Heart left ventricle (tissue), 16 donors: ENCODE results near the gene C1orf35. TPM values are rescaled to one million over a fixed set of nuclear protein-coding genes. Genes with fewer than 3 reads are reported as not detected.

ENCODE experiments used
- ATAC-seq, 4 donors: fragments of 200-7000 bp; cut with Tn5 transposase; one replicate each; pipeline ENCODE4 v1.9.1; 2020 to 2022; ENCODE audit warnings: moderate library complexity in 4 of 4, mild to moderate bottlenecking in 3 of 4, moderate number of reproducible peaks in 1 of 4
- DNase-seq, 5 donors: peaks; one replicate each; pipeline ENCODE4 v3.0.0-alpha.2; 2020
- H3K27ac ChIP-seq, 12 donors: fragments of 200-600 bp; sonication (generic) in 4 of 12; one replicate each; pipeline versions ENCODE4 v1.5.0 to v1.8.0; 2016 to 2022; ENCODE audit warnings: mild to moderate bottlenecking in 2 of 12
- H3K27me3 ChIP-seq, 9 donors: fragments of 200-600 bp; sonication (generic) in 2 of 9; one replicate each; pipeline versions ENCODE4 v1.5.1 to v1.8.0; 2016 to 2022; ENCODE audit warnings: mild to moderate bottlenecking in 3 of 9
- H3K36me3 ChIP-seq, 9 donors: fragments of 200-600 bp; sonication (generic) in 2 of 9; one replicate each; pipeline versions ENCODE4 v1.5.0 to v1.8.0; 2018 to 2022; ENCODE audit warnings: mild to moderate bottlenecking in 2 of 9
- H3K4me1 ChIP-seq, 12 donors: fragments of 200-600 bp; sonication (generic) in 4 of 12; one replicate each; pipeline versions ENCODE4 v1.5.0 to v1.8.0; 2016 to 2022; ENCODE audit warnings: mild to moderate bottlenecking in 3 of 12
- H3K4me3 ChIP-seq, 12 donors: fragments of 200-600 bp; sonication (generic) in 4 of 12; one replicate each; pipeline versions ENCODE4 v1.5.0 to v1.8.0; 2017 to 2022; ENCODE audit warnings: mild to moderate bottlenecking in 9 of 12, moderate library complexity in 4 of 12
- H3K9me3 ChIP-seq, 12 donors: fragments of 200-600 bp; sonication (generic) in 4 of 12; one replicate each; pipeline versions ENCODE4 v1.5.0 to v1.8.0; 2016 to 2022; ENCODE audit warnings: mild to moderate bottlenecking in 1 of 12
- CTCF ChIP-seq, 12 donors: fragments of 200-600 bp; sonication (generic) in 4 of 12; IDR thresholded peaks; one replicate each; pipeline versions ENCODE4 v1.5.0 to v1.8.0; 2018 to 2022; ENCODE audit warnings: antibody characterized with exemption in 12 of 12, mild to moderate bottlenecking in 5 of 12
- POLR2A ChIP-seq, 2 donors: fragments of 450-650 bp; IDR thresholded peaks; one replicate each; pipeline ENCODE4 v1.6.1; 2017; ENCODE audit warnings: antibody characterized with exemption in 2 of 2, mild to moderate bottlenecking in 2 of 2, moderate library complexity in 2 of 2
- WGBS, 4 donors: extraction: QIAGEN DNeasy Blood & Tissue Kit in 2 of 4; methylation state at CpG; one replicate each; pipeline versions ENCODE4 v1.1.5 to v1.1.7; 2013 to 2018; 5-methylcytosine and 5-hydroxymethylcytosine counted together
- intact Hi-C, 10 donors: fragments of 100-400 bp; cut with DNase I; formaldehyde crosslinking; loops; one replicate each; pipeline versions ENCODE4 v1.11.1 to v1.14.2; 2022
- polyA plus RNA-seq, 2 donors: library from polyadenylated mRNA; stranded (reverse); fragments of 200-250 nt; gene quantifications; one replicate each; pipeline ENCODE4 v1.2.3, GENCODE V29; 2013
- total RNA-seq, 9 donors: library from RNA; depleted of rRNA in 2 of 9; stranded (reverse); fragments of >200 nt in 2 of 9; fragmentation: NEBNext Ultra II Directional in 3 of 9; extraction: Animal tissue kit (Norgen Biotek cat#: 25700) in 3 of 9; gene quantifications; one replicate each; pipeline versions ENCODE4 v1.1.0 to v1.2.4, GENCODE V29; 2016 to 2023
- donor health status: ischemic (EF 13 %, LVEDD 7.1; RV severe dilation, severe dysfunction).
- donor health status: healthy with polysubstance abuse.
- donor health status: DM: no; HTN: yes; CAD: no.
- donor health status: DM: no; HTN: no; CAD: no.
- donor health status: ischemic (EF 25% LVEDD 6.9; RV normal size, moderate dysfunction).
- donor health status: ischemic (EF 25% LVEDD 5.7; RV mildly dilated, moderate dysfunction).
- donor health status: healthy.
- donor health status: DM: yes; HTN: yes; CAD: no.
- donor health status: ischemic (EF 35%, LVEDD 5.7; RV mildly dilated, moderate dysfunction).
- donor health status: nonischemic (EF 11% LVEDD 7.7; RV severe dilation, severe dysfunction).
- donor health status: DM: yes; HTN: yes; CAD: no.
- donor health status: PGD.
- donor health status: ischemic (EF 29% LVEDD 5.4; RV normal size, mild dysfunction).
- donor health status: nonischemic (EF 23%, LVEDD 6.1; RV moderate dilation, normal function).

C1orf35 gene
- total and polyA plus RNA-seq, 11 donors: 6.2 to 9.8 (median 7.7) TPM

GRCh38 chr1:228105270-228105995 is 2.3 kb upstream of the C1orf35 start:
- H3K4me1 ChIP-seq: peaks cover 5 to 56% (median 38%) of the 10 kb centered on the region in 12 donors
- no peaks in the 10 kb centered on the region for H3K27me3 ChIP-seq
- WGBS, 4 donors: 72 to 91% (median 81%) methylated on average over 7 to 9 of the region's 9 CpGs
- H3K9me3 ChIP-seq: no peaks in the 10 kb centered on the region
- DNase-seq (no peak), ATAC-seq (no peak)
- no peak overlapping the region for H3K4me3 ChIP-seq
- no peak for TF ChIP-seq CTCF (IDR thresholded peaks at IDR 0.05)
- H3K36me3 ChIP-seq: peaks cover 0 to 37% (median 26%) of the 10 kb centered on the region in 9 donors
- intact Hi-C loops: loop anchor here in 1 of 10 donors (5.0 kb wide), 1 partner anchor 62 kb away; the partner anchor contains the start of gene IBA57
- H3K27ac ChIP-seq: no peak overlapping the region

- H3K9me3 ChIP-seq: no peaks in the 10 kb centered on the region
- no peaks in the 10 kb centered on the region for H3K27me3 ChIP-seq
- intact Hi-C loops: loop anchor here in 1 of 10 donors (5.0 kb wide), 1 partner anchor 63 kb away; the partner anchor contains the start of gene IBA57
- no peak for TF ChIP-seq POLR2A (IDR thresholded peaks at IDR 0.05)
- TF ChIP-seq CTCF (IDR thresholded peaks at IDR 0.05): no peak
- DNase-seq: peak in 1 of 5 donors; percentile 30
- 55 to 71% (median 61%) methylated on average over 4 to 7 of the region's 7 CpGs for WGBS, 4 donors
- H3K27ac ChIP-seq: peak overlapping the region in 2 of 12 donors; percentile 16 to 97
- H3K36me3 ChIP-seq: peaks cover 0 to 44% (median 34%) of the 10 kb centered on the region in 9 donors
- peaks cover 5 to 49% (median 33%) of the 10 kb centered on the region in 12 donors for H3K4me1 ChIP-seq
- ATAC-seq: no peak
- H3K4me3 ChIP-seq: no peak overlapping the region
Measured at GRCh38 chr1:228104526-228105269, 1.6 kb upstream of the C1orf35 start.

- Histone ChIP-seq H3K9me3 (no peaks in the 10 kb centered on the region), H3K27ac (peak overlapping the region in 11 of 12 donors; percentile 82 to 97 (median 89)), H3K4me1 (peaks cover 0 to 39% (median 22%) of the 10 kb centered on the region in 12 donors), H3K27me3 (no peaks in the 10 kb centered on the region), H3K36me3 (peaks cover 0 to 61% (median 53%) of the 10 kb centered on the region in 9 donors), H3K4me3 (peak overlapping the region; percentile 62 to 99 (median 92))
- peak in 2 of 4 donors; percentile 0 to 4 for ATAC-seq
- 0 to 33% (median 15%) methylated on average over 17 to 73 of the region's 73 CpGs for WGBS, 4 donors
- TF ChIP-seq CTCF (IDR thresholded peaks at IDR 0.05) (peak in 4 of 12 donors; percentile 11 to 21 (median 14)), POLR2A (IDR thresholded peaks at IDR 0.05) (no peak)
- intact Hi-C loops: loop anchor here in 1 of 10 donors (2.0 kb wide), 1 partner anchor 19 kb away; the partner anchor contains the start of gene ARF1
- peak in 1 of 5 donors; percentile 71 for DNase-seq
Measured at GRCh38 chr1:228101994-228102790, 933 bp downstream of the C1orf35 start.
